GM23338 (cell line): Measurements from ENCODE around the gene TPPP3.

Source experiments
- CREB1 ChIP-seq: fragments of 250-450 bp; sonication (Bioruptor Pico); IDR thresholded peaks from 2 replicates; pipeline ENCODE4 v1.5.0; 2020; ENCODE audit warnings: low read depth, mild to moderate bottlenecking, moderate library complexity
- EZH2 ChIP-seq: fragments of 200-600 bp; sonication (generic); IDR thresholded peaks from one replicate; pipeline ENCODE4 v1.8.0; 2017; ENCODE audit warnings: antibody characterized with exemption, mild to moderate bottlenecking, low read depth; ENCODE audit not compliant: unreplicated experiment
- EZH2phosphoT487 ChIP-seq: fragments of 200-600 bp; sonication (generic); IDR thresholded peaks from one replicate; pipeline ENCODE4 v1.8.1; 2018; ENCODE audit warnings: antibody characterized with exemption; ENCODE audit not compliant: unreplicated experiment
- POLR2AphosphoS5 ChIP-seq: IDR thresholded peaks from 2 replicates; pipeline ENCODE4 v1.6.1; 2016; ENCODE audit warnings: antibody characterized with exemption, low read depth
- STAT1 ChIP-seq: IDR thresholded peaks from one replicate; pipeline ENCODE4 v1.6.1; 2016; ENCODE audit warnings: antibody characterized with exemption; ENCODE audit not compliant: unreplicated experiment
- TF ChIP-seq, protein P1 (sequence below), 2 experiments: fragments of 200-600 bp in 1 of 2; sonication (generic) in 1 of 2; conservative IDR thresholded peaks; 2 replicates each; pipeline versions ENCODE4 v1.5.1 to v1.6.1; 2016 to 2017; ENCODE audit warnings: antibody characterized with exemption in 2 of 2, low read depth in 2 of 2, mild to moderate bottlenecking in 2 of 2, moderate library complexity in 1 of 2

DNA sequence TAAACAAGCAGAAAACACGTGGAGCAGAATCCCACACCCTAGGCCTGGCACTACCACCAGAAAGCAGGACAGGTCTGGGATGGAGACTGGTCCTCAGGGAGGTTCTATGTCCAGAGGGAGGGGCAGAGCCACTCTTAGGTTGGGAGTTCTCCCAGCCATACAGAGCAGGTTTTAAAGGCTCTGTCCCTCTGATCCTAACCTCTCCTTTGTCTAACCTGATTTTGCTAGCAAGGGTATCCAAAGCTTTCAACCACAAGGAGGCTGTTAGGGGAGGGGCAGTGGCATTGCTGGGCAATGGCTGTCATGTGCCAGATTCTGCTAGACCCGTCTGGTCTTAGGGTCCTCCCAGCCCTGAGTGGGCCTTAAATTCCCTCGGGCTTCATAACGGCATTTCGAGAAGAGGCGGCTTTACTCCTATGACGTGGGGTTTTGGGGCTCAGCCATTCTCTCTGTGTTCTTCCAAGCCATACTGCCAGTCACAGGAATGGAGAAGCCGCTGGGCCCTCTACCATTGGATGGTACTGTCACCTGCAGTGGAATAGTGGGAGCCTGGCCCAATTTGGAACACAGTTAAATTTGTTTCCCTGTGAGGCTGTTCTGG, 5.7 kb downstream of the TPPP3 start:
- TF ChIP-seq, protein P1, sequence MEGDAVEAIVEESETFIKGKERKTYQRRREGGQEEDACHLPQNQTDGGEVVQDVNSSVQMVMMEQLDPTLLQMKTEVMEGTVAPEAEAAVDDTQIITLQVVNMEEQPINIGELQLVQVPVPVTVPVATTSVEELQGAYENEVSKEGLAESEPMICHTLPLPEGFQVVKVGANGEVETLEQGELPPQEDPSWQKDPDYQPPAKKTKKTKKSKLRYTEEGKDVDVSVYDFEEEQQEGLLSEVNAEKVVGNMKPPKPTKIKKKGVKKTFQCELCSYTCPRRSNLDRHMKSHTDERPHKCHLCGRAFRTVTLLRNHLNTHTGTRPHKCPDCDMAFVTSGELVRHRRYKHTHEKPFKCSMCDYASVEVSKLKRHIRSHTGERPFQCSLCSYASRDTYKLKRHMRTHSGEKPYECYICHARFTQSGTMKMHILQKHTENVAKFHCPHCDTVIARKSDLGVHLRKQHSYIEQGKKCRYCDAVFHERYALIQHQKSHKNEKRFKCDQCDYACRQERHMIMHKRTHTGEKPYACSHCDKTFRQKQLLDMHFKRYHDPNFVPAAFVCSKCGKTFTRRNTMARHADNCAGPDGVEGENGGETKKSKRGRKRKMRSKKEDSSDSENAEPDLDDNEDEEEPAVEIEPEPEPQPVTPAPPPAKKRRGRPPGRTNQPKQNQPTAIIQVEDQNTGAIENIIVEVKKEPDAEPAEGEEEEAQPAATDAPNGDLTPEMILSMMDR (conservative IDR thresholded peaks at IDR 0.05; ENCODE audit: low read depth in 2 of 2) = no peak
- TF ChIP-seq EZH2 (no peak), POLR2AphosphoS5 (no peak), EZH2phosphoT487 (no peak), CREB1 (CRISPR knock-in tag) (no peak), STAT1 (no peak)
